ENCODE measurements around the gene MRPL41.
"Not testable (repeated sequence)": the region's sequence is repeated elsewhere in the genome, so short reads cannot be mapped to it uniquely, and the experiment has no call there.

The MRPL41 gene

DNA sequence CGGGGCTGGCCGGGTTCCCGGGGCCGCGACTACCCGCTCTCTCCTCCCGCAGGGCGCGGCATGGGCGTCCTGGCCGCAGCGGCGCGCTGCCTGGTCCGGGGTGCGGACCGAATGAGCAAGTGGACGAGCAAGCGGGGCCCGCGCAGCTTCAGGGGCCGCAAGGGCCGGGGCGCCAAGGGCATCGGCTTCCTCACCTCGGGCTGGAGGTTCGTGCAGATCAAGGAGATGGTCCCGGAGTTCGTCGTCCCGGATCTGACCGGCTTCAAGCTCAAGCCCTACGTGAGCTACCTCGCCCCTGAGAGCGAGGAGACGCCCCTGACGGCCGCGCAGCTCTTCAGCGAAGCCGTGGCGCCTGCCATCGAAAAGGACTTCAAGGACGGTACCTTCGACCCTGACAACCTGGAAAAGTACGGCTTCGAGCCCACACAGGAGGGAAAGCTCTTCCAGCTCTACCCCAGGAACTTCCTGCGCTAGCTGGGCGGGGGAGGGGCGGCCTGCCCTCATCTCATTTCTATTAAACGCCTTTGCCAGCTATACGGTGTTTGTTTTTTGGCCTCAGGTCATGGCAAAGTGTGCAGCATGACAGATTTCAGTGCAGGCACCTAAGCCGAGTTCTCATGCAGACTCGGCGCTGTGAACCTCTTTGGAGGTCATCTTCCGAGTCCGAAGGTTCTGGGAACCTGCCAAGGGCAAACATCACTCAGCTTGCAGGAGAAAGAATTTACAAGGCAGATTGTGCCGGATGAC is 516 bp downstream of the MRPL41 start:
- H3K36me3 ChIP-seq (ENCODE audit: control insufficient read depth, insufficient read depth, low read length) = peaks cover 3% of the 10 kb centered on the region
- H3K4me1 ChIP-seq (ENCODE audit: control insufficient read depth, low read depth, low read length) = no peaks in the 10 kb centered on the region
- H3K4me3 ChIP-seq (ENCODE audit: low read length) = peak overlapping the region; percentile 82
- H3K56ac ChIP-seq (ENCODE audit: low read length) = peak overlapping the region; percentile 93
- H3K79me1 ChIP-seq (ENCODE audit: low read length) = no peaks in the 10 kb centered on the region
- peak overlapping the region; percentile 91 for H3K4me2 ChIP-seq (ENCODE audit: low read length)
- H3K27me3 ChIP-seq (ENCODE audit: insufficient read depth, low read length, poor library complexity) = no peaks in the 10 kb centered on the region
- H3K79me2 ChIP-seq (ENCODE audit: control insufficient read depth, insufficient read depth, low read length) = no peaks in the 10 kb centered on the region
- peak overlapping the region; percentile 58 for H3K4ac ChIP-seq (ENCODE audit: low read depth, low read length)
- H3K18ac ChIP-seq (ENCODE audit: low read length) = peak overlapping the region; percentile 34
- no peak overlapping the region for H2BK120ac ChIP-seq (ENCODE audit: low read depth, low read length)
- peak overlapping the region; percentile 68 for H3K27ac ChIP-seq (ENCODE audit: low read depth, low read length)
- no peak overlapping the region for H2BK15ac ChIP-seq (replicated peaks; ENCODE audit: low read depth)
- peak overlapping the region; percentile 92 for H3K9ac ChIP-seq (ENCODE audit: low read length)
- no peak overlapping the region for H4K5ac ChIP-seq (ENCODE audit: low read length)
- peak overlapping the region; percentile 45 for H3K23ac ChIP-seq (ENCODE audit: low read length)
- no peak overlapping the region for H2AK5ac ChIP-seq (ENCODE audit: low read length)
- H2BK5ac ChIP-seq (ENCODE audit: low read length) = no peak overlapping the region
- WGBS (ENCODE audit: extremely low coverage, insufficient coverage, low lambda C conversion rate) = no CpG with 5 or more reads among the region's 58 CpGs
- H4K8ac ChIP-seq (ENCODE audit: low read depth, low read length) = no peak overlapping the region
- peak; percentile 65 for DNase-seq

DNA sequence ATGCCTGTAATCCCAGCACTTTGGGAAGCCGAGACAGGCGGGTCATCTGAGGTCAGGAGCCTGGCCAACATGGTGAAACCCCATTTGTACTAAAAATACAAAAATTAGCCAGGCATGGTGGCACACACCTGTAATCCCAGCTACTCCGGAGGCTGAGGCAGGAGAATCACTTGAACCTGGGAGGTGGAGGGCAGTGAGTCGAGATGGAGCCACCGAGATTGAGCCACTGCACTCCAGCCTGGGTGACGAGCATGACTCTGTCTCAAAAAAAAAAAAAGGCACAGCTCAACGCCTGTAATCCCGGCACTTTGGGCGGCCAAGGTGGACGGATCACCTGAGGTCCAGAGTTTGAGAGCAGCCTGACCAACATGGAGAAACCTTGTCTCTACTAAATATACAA is 2.0 kb downstream of the MRPL41 start:
- not testable (repeated sequence) for H3K4ac ChIP-seq (ENCODE audit: low read depth, low read length)

DNA sequence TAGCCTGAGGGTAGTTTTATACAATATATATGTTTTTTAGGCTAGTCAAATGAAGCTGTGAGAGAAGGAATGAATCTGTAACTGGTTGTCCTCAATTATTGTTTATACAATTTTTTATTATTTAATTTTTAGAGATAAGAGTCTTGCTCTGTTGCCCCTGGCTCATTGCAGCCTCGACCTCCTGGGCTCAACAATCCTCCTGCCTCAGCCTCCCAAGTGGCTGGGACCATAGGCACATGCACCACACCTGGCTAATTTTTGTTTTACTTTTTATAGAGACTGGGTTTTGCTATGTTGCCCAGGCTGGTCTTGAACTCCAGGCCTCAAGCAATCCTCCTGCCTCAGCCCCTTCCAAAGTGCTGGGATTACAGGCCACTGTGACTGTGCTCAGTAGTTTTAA is 2.7 kb downstream of the MRPL41 start:
- no peak for DNase-seq
- H3K27me3 ChIP-seq (ENCODE audit: insufficient read depth, low read length, poor library complexity) = no peaks in the 10 kb centered on the region
- no peak overlapping the region for H3K56ac ChIP-seq (ENCODE audit: low read length)
- H3K9ac ChIP-seq (ENCODE audit: low read length) = no peak overlapping the region
- no peak overlapping the region for H3K27ac ChIP-seq (ENCODE audit: low read depth, low read length)
- H3K4ac ChIP-seq (ENCODE audit: low read depth, low read length) = no peak overlapping the region
- WGBS (ENCODE audit: extremely low coverage, insufficient coverage, low lambda C conversion rate) = no CpG with 5 or more reads among the region's 1 CpG
- H2BK120ac ChIP-seq (ENCODE audit: low read depth, low read length) = no peak overlapping the region
- H4K8ac ChIP-seq (ENCODE audit: low read depth, low read length) = no peak overlapping the region
- H2AK5ac ChIP-seq (ENCODE audit: low read length) = no peak overlapping the region
- no peaks in the 10 kb centered on the region for H3K79me1 ChIP-seq (ENCODE audit: low read length)
- H3K36me3 ChIP-seq (ENCODE audit: control insufficient read depth, insufficient read depth, low read length) = peaks cover 5% of the 10 kb centered on the region
- no peak overlapping the region for H3K4me3 ChIP-seq (ENCODE audit: low read length)
- no peak overlapping the region for H3K18ac ChIP-seq (ENCODE audit: low read length)
- no peak overlapping the region for H4K5ac ChIP-seq (ENCODE audit: low read length)
- no peak overlapping the region for H2BK15ac ChIP-seq (replicated peaks; ENCODE audit: low read depth)
- H3K4me1 ChIP-seq (ENCODE audit: control insufficient read depth, low read depth, low read length) = no peaks in the 10 kb centered on the region
- no peak overlapping the region for H3K4me2 ChIP-seq (ENCODE audit: low read length)
- H3K79me2 ChIP-seq (ENCODE audit: control insufficient read depth, insufficient read depth, low read length) = no peaks in the 10 kb centered on the region
- no peak overlapping the region for H2BK5ac ChIP-seq (ENCODE audit: low read length)
- H3K23ac ChIP-seq (ENCODE audit: low read length) = no peak overlapping the region

More for the DNA sequence above, 2.0 kb downstream of the MRPL41 start:
- H2BK120ac ChIP-seq (ENCODE audit: low read depth, low read length); H2AK5ac ChIP-seq (ENCODE audit: low read length); H3K9ac ChIP-seq (ENCODE audit: low read length); H3K79me1 ChIP-seq (ENCODE audit: low read length); H3K27me3 ChIP-seq (ENCODE audit: insufficient read depth, low read length, poor library complexity); H3K27ac ChIP-seq (ENCODE audit: low read depth, low read length); H2BK5ac ChIP-seq (ENCODE audit: low read length); H3K18ac ChIP-seq (ENCODE audit: low read length); H3K4me1 ChIP-seq (ENCODE audit: control insufficient read depth, low read depth, low read length); H3K23ac ChIP-seq (ENCODE audit: low read length); H4K8ac ChIP-seq (ENCODE audit: low read depth, low read length); DNase-seq; H3K4me3 ChIP-seq (ENCODE audit: low read length); H3K36me3 ChIP-seq (ENCODE audit: control insufficient read depth, insufficient read depth, low read length); H4K5ac ChIP-seq (ENCODE audit: low read length); H3K56ac ChIP-seq (ENCODE audit: low read length); H2BK15ac ChIP-seq (replicated peaks; ENCODE audit: low read depth); H3K79me2 ChIP-seq (ENCODE audit: control insufficient read depth, insufficient read depth, low read length); H3K4me2 ChIP-seq (ENCODE audit: low read length): not testable (repeated sequence)
- WGBS (ENCODE audit: extremely low coverage, insufficient coverage, low lambda C conversion rate) = no CpG with 5 or more reads among the region's 10 CpGs

DNA sequence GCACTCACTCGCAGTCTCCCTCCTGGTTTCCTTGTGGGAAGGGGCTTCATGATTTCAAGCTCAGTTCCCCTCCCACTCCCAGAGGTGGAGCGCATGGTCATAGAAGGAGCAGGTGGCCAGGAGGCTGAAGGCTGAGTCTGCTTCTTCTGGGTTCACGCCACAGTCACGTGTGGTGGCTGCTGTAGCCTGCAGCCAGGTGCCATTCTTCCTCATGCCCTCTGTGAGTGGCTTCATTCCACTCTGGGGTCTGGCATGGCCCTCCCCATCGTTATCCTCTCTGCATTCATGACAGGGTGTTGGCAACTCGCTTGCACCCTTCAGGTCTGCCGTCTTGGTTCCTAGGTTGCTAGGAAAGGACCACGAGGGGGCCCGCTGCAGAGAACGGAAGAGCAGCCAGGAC is 3.5 kb downstream of the MRPL41 start:
- Histone ChIP-seq H3K4me1 (ENCODE audit: control insufficient read depth, low read depth, low read length) (no peaks in the 10 kb centered on the region), H2BK15ac (replicated peaks; ENCODE audit: low read depth) (no peak overlapping the region), H3K27ac (ENCODE audit: low read depth, low read length) (no peak overlapping the region), H3K36me3 (ENCODE audit: control insufficient read depth, insufficient read depth, low read length) (peaks cover 5% of the 10 kb centered on the region), H4K5ac (ENCODE audit: low read length) (no peak overlapping the region), H3K27me3 (ENCODE audit: insufficient read depth, low read length, poor library complexity) (no peaks in the 10 kb centered on the region), H3K9ac (ENCODE audit: low read length) (no peak overlapping the region), H4K8ac (ENCODE audit: low read depth, low read length) (no peak overlapping the region), H2BK120ac (ENCODE audit: low read depth, low read length) (no peak overlapping the region), H3K79me1 (ENCODE audit: low read length) (no peaks in the 10 kb centered on the region), H3K4me3 (ENCODE audit: low read length) (no peak overlapping the region), H3K23ac (ENCODE audit: low read length) (no peak overlapping the region), H2BK5ac (ENCODE audit: low read length) (no peak overlapping the region), H3K79me2 (ENCODE audit: control insufficient read depth, insufficient read depth, low read length) (no peaks in the 10 kb centered on the region), H2AK5ac (ENCODE audit: low read length) (no peak overlapping the region), H3K4me2 (ENCODE audit: low read length) (no peak overlapping the region), H3K56ac (ENCODE audit: low read length) (no peak overlapping the region), H3K18ac (ENCODE audit: low read length) (no peak overlapping the region), H3K4ac (ENCODE audit: low read depth, low read length) (no peak overlapping the region)
- no CpG with 5 or more reads among the region's 10 CpGs for WGBS (ENCODE audit: extremely low coverage, insufficient coverage, low lambda C conversion rate)
- no peak for DNase-seq

DNA sequence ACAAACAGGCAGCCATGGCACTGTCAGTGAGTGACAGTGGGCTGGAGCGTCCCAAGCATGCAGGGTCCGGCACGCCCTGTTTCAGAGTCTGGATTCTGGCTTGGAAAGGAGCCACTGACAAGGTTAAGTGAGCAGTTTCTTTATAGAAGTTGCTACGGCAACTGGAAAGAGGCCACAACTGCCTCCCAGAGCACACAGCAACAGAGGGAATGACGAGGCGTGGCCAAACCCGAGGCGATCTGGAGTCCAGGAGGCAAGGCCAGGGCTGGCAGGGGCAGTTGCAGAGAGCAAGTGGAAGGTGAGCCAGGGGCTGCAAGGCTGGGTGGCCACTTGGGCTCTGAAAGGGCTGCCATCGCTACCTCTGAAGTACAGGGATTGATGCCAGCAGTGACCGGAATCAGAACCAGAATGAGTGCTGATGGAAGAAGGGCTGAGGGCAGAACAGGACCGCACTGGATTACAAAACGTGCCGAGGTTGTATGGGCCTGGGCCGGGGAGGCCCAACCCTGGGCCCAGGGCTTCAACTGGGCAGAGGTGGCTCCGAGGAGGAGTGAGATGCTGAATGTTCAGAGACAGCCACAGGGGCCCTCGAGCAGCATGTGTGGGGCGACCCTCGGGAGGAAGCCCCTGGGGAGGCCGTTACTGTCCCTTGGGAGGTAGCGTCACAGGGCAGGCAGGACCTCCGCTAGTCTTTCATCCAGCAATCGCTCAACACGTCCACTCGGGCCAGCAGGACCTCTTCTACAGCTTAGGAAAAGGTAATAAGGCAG is 4.6 kb downstream of the MRPL41 start:
- no peak overlapping the region for H3K23ac ChIP-seq (ENCODE audit: low read length)
- no peak overlapping the region for H3K4me3 ChIP-seq (ENCODE audit: low read length)
- H2AK5ac ChIP-seq (ENCODE audit: low read length) = no peak overlapping the region
- H3K36me3 ChIP-seq (ENCODE audit: control insufficient read depth, insufficient read depth, low read length) = peaks cover 5% of the 10 kb centered on the region
- H3K27ac ChIP-seq (ENCODE audit: low read depth, low read length) = no peak overlapping the region
- H2BK5ac ChIP-seq (ENCODE audit: low read length) = no peak overlapping the region
- H3K4me2 ChIP-seq (ENCODE audit: low read length) = no peak overlapping the region
- no peak overlapping the region for H2BK15ac ChIP-seq (replicated peaks; ENCODE audit: low read depth)
- no peaks in the 10 kb centered on the region for H3K27me3 ChIP-seq (ENCODE audit: insufficient read depth, low read length, poor library complexity)
- H3K4me1 ChIP-seq (ENCODE audit: control insufficient read depth, low read depth, low read length) = no peaks in the 10 kb centered on the region
- H3K56ac ChIP-seq (ENCODE audit: low read length) = no peak overlapping the region
- H3K79me1 ChIP-seq (ENCODE audit: low read length) = no peaks in the 10 kb centered on the region
- no peak overlapping the region for H3K4ac ChIP-seq (ENCODE audit: low read depth, low read length)
- no peaks in the 10 kb centered on the region for H3K79me2 ChIP-seq (ENCODE audit: control insufficient read depth, insufficient read depth, low read length)
- WGBS (ENCODE audit: extremely low coverage, insufficient coverage, low lambda C conversion rate) = no CpG with 5 or more reads among the region's 24 CpGs
- H3K9ac ChIP-seq (ENCODE audit: low read length) = no peak overlapping the region
- no peak overlapping the region for H4K5ac ChIP-seq (ENCODE audit: low read length)
- no peak overlapping the region for H4K8ac ChIP-seq (ENCODE audit: low read depth, low read length)
- H2BK120ac ChIP-seq (ENCODE audit: low read depth, low read length) = no peak overlapping the region
- no peak overlapping the region for H3K18ac ChIP-seq (ENCODE audit: low read length)
- no peak for DNase-seq
